NCI-H69 (cell line): ENCODE results near the gene RCN2.
A peak's percentile ranks its signal among the peaks of the same experiment; 100 is the strongest.
"Not testable (repeated sequence)": the region's sequence is repeated elsewhere in the genome, so short reads cannot be mapped to it uniquely, and the experiment has no call there.

Experiments used
- DNase-seq: peaks from one replicate; lab custom pipeline; 2025; lab: John Stamatoyannopoulos, UW

Gene RCN2

DNA sequence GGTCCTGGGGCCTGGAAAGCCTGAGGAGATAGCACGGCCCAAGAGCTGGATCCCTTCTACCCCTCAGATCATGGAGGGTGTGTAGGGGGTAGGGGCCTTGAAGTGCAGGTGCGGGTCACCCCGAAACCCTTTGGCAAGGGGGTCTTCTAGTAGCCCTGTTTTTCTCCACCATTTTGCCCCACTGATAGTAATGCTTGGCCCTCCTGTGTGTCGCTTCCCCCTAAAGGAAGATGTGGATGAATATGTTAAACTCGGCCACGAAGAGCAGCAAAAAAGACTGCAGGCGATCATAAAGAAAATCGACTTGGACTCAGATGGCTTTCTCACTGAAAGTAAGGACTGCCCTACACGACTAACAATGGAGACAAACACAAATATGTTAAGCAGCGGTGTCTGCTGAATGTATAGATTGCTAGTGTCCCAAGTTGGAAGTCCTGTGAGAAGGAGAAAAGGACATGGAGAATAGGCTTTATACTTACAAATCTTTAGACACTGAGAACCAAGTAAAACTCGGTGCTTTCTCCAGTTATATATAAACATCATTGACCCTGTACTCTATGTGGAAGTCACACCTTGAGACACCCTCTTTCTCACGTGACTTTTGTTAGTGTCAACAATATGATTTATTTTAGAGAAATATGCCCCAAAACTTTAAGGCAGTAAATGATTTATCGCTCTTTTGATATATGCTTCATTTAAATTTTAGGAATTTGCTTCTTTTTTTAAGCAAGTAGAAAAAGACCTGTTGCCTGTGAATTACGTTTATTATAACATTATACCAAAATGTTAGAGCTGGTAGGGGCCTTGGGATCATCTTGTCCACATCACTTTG is 802 bp downstream of the RCN2 start:
- DNase-seq, result peak; percentile 39

DNA sequence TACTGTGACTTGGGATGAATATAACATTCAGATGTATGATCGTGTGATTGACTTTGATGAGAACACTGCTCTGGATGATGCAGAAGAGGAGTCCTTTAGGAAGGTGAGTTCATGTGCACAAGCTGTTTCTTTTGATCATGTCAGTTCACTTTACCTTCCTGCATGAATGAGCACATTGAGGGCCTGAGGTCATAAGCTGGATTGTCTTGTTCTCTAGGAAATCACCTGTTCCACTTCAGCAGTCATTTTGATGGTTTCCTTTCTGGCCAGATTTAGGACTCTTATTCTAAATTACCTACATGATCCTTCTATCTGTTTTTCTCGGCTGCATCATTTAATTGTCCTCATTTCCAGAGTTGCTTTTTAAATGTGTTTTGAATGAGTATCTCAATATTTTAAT is 4.1 kb downstream of the RCN2 start:
- DNase-seq, result peak; percentile 11

DNA sequence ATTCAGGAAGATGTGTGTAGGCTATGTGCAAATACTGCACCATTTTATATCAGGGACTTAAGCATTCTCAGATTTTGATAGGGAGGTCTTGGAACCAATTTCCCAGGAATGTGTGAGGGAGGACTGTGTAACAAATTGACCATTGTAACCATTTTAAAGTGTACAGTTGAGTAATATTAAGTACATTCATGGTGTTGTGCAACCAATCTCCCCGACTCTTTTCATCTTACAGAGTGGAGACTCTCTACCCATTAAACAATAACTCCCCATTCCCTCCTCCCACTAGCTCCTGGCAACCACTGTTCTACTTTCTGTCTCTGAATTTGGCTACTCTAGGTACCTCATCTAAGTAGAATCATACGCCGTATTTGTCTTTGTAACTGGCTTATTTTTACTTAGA is 5.1 kb downstream of the RCN2 start:
- DNase-seq, result no peak

DNA sequence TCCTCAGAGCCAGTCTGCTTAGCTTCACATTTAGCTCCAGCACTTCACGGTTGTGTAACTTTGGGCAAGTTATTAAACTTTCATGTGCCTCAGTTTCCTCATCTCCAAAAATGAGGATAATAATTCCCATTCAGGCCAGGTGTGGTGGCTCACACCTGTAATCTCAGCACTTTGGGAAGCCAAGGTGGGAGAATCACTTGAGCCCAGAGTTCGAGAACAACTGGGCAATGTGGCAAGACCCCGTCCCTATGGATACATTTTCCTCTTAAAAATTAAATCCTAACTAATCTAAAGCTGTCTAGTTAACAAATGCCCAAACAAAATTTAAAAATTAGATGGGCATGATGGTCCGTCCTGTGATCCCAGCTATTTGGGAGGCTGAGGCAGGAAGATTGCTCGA is 7.2 kb downstream of the RCN2 start:
- DNase-seq, result no peak

DNA sequence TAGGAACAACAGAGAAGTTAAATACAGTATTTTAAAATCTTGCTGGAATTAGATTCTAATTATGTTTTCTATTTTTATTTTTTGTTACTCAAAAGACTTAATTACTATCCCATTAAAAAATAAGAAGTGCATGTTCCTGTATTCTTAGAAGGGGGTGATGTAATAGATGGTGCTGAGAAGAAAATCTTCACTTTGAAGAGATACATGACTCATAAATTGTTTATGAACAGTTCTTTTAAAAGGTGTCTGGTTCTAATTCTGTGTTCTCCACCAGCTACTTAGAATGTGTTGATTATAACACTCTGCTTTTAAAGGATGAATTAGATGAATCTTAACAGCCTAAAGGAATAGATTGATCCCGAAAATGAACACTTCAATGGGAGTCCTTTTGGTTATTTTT is 8.2 kb downstream of the RCN2 start:
- DNase-seq, result no peak

DNA sequence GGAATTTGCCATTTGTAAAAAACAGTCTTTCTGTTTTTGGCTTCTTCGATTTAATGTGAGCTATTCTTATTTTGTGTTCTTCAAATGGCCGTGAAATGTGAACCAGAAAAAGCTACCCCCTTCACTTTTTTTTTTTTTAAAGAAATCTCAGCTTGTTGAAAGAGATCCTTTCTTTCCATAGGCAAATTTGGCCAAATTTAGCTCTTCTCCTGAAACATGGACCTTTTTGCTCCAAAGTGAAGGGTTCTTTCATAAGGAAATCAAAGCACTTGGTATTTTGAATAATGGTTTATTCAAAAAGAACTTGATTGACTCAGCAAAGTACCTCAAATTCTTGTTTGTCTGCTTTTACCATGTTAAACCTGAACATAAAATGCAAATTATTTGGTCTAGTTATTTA is 10.1 kb downstream of the RCN2 start:
- no peak for DNase-seq

DNA sequence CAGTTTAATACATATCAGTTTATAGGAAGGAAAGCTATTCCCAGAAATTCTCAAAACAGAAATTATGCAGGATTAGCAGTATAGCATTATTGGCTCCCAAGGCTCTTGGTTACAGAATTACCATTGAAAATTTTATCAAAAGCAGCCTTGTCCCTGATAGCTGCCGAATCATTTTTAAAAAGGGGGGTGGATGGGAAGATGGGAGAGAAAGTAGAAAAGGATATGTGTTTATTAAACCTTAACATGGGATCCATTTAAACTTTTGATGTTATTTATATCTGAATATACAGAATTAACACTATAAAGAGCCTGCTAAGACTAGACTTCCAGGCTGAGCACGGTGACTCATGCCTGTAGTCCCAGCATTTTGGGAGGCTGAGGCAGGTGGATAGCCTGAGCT is 10.8 kb downstream of the RCN2 start:
- no peak for DNase-seq

DNA sequence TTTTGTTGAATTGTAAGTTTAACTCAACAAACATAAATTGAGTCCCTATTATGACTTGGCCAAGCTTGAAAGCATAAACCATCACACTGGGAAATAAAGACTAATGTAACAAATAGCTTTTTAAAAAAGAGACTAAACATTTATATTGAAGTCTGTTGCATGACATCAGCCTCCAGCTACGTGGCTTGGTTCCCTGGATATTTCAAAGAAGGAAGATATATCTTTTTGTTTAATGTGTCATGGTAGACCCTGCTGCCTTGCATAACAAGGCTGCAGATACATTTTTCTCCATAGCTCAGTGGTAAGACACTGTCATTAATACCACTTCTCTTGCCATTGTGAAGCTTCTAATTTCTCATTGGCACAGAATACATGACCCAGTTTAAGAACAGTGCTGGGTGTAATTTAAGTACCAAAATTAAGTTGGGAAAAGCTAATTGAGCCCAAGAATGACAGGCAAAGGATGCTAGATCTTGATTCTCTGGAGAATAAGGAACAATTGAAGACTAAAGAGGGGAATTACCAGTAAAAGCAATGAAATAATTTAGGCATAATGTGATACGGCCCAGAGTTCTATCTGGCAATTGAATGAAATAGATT is 14.0 kb downstream of the RCN2 start:
- DNase-seq, result no peak

DNA sequence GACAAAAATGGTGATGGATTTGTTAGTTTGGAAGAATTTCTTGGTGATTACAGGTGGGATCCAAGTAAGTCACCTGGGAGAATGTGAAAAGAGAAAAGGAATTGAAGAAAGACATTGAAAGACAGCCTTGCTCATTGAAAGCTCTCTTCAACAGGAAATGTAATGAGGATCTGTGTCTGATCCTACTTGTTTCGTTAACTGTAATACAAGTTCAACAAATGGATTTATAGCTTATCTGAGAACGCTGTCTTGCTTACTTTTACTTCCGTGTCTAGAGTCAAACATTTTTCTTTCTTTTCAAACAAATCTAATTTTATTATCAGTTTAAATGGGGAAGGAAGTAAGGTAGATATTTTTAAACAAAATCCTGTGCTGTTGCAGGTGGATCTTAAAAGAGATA is 15.9 kb downstream of the RCN2 start:
- DNase-seq, result no peak

DNA sequence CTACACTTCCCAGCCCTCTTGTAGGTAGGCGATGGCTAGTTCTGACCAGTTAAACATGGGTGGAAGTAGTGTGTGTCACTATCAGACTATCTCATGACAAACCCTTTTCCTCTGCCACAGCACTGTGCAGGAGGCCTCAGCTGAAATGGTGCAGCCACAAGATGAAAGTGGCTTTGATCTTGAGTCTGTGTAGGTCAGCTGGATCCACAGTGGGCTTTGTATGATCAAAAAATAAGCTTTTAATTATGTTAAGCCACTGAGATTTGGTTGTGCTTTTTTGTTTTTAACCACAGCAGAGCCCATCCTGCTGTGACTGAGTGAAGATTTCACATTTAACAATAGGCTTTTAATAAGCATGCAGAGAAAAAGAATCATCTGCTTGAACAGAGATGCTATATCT is 19.7 kb downstream of the RCN2 start:
- no peak for DNase-seq

DNA sequence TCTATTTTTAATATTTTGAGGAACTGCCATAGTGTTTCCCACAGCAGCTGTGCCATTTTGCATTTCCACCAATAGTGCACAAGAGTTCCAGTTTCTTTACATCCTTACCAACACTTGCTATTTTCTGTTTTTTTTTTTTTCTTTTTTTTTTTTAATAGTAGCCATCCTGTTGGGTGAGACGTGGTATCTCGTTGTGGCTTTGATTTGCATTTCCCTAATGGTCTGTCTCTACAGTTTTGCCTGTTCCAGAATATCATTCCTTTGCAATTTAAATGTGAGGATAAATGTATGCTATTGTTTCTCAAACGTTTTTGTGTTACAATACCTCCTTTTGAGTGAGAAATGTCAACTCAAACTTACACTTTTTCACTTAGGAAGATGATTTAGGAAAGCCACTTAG is 22.4 kb downstream of the RCN2 start:
- DNase-seq, result no peak

DNA sequence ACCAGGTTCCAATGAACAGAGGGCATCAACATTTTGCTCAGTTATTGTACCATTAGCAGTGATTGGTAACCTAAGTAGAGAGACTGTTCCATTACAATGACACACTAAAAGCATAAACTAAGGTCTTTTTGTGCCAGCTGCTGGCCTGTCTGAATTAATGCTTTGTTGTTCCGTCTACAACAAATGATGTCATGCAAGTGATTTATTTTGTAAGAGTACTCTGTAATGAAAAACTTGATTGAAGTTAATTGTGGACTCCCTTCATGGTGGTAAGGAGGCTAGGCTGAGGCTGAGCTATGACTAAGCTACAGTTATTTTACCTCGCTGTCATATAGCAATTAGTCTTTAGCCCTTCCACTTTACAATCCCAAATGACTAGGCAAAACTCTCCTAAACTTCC is 23.2 kb downstream of the RCN2 start:
- peak; percentile 57 for DNase-seq

DNA sequence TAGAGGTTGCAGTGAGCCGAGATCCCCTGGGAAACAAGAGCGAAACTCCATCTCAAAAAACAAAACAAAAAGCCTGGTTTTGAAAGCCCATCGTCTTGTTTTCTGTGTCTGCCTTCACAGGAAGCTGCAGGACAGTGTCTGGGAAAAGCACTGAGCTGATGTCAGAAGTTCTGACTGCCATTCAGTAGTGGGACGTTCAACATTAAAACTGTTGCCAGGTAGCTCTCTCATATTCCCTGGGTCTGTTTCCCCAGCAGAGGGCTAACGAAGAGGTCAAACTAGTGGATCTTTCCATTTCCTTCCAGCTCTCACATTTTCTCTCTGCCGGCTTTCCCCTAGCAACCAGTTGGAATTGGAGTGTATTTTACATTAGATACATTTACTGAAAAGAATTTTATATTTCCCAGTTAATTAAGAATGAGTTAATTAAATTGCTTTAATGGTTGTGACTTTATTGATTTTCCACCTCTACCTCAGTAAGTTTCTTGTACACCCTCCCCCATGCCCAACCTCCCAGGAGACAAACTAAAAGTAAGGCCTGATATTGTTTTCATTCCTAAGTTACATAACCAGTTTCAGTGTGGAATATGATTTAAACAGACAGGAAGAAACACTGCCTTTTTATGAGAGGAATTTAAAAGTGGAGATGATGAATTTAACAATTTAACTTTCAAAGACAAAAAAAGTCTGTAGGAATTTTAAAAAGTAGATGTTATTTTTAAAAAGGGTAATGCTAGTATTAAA is 29.9 kb downstream of the RCN2 start:
- no peak for DNase-seq

DNA sequence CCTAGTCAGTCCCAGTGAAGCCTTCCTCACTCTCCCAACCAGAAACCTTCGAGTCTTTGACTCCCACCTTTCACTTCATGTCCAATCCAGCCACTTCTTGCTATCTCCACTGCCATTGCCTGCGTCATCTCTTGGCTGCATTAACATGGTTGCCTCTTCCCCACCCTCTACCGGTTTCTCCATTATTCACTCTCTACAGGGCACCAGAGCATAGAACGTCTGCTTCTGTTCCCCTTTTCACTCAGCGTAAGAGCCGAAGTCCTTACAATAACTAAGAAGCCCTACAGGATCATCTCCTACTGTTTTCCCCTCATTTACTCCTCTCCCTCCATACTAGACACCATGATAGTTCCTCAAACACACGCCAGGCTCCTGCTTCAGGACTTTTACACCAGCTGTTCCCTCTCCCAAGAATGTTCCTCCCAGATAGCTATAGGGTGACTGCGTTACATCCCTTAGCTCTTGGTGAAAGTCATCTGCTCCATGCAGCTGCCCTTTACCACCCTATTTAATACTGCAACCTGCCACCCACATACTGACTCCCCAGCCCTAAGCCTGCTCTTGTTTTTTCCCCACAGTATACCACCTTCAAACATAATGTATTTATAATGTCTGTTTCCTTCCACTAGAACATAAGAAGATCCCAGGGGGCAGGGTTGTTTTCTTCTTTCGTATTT is 30.9 kb downstream of the RCN2 start:
- no peak for DNase-seq

DNA sequence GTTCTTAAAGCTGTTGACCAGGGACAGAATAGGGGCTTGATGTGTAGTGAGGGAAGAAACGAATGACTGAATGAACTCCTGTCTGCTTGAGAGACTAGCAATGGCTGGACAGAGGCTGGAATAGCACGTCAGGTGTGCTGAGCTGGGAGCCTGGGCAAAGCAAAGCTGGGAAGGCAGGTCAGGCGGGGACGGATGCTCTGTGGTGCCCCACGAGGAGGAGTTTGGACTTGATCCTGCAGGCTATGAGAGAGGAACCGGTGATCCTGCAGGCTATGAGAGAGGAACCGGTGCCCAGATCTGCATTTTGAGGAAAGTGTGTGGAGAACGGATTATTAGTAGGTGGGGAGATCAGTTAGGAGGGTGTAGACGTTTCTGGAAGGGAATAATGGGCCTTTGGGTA is 32.0 kb downstream of the RCN2 start:
- no peak for DNase-seq

DNA sequence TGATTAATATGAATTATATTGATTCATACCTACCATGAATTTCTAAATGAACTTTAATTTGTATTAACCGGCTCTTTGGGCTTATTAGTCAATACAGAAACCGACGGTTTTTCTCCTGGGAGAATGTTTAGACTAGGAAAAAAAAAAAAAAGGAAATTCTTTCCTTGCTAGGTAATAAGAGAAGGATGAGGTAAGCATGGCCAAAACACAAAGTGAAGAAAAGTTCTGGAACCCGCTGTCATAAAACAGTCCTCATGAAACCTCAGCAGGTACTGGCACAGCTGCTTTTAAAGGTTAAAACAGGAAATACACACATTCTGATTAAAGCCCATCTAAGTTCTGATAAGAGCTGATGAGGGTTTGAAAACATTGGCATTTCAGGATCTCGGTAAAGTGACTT is 32.6 kb downstream of the RCN2 start:
- DNase-seq, result no peak

DNA sequence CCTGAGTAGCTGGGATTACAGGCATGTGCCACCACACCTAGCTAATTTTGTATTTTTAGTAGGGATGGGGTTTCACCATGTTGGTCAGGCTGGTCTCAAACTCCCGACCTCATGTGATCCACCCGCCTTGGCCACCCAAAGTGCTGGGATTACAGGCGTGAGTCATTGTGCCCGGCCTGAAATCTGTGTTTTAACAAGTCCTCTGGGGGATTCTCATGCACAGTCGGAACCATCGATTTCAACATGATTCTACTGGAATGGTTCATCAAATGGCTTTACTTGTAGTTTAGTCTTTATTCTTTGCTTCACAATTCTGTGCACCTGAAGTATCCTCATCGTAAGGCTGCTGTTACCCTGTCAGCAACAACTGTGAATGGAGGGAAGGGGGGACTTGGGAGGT is 34.5 kb downstream of the RCN2 start:
- not testable (repeated sequence) for DNase-seq

DNA sequence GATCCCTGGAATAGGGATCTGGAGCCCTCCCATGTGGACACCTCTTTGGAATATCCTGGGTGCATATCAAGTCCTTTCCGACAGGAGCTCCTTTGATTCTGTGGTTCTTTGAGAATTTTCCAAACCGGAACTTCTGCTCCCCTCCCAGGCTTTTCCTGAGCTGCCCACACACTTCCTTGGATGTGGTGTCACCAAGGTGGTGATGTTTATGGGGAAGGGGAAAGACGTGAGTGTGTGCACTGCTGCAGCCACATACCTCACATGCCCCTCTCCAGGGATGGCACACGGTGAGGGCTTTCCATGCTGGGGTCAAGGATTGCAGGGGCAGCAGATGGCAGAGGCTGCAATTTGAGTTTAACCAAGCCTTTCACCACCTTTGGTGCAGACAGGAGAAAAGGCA is 35.5 kb downstream of the RCN2 start:
- no peak for DNase-seq

DNA sequence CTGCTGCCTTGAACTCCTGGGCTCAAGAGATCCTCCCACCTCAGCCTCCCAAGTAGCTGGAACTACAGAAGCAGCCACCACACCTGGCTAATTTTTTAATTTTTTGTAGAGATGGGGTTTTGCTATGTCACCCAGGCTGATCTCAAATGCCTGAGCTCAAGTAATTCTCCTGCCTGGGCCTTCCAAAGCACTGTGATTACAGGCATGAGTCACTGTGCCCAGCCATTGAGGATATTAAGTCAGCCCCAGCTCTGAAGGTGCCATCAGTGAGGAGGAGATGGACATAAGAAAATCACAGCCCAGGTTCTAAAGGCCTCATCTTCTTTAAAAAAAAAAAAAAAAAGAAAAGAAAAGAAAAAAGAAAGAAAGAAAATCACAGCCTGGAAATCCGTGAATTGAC is 36.8 kb downstream of the RCN2 start:
- no peak for DNase-seq

DNA sequence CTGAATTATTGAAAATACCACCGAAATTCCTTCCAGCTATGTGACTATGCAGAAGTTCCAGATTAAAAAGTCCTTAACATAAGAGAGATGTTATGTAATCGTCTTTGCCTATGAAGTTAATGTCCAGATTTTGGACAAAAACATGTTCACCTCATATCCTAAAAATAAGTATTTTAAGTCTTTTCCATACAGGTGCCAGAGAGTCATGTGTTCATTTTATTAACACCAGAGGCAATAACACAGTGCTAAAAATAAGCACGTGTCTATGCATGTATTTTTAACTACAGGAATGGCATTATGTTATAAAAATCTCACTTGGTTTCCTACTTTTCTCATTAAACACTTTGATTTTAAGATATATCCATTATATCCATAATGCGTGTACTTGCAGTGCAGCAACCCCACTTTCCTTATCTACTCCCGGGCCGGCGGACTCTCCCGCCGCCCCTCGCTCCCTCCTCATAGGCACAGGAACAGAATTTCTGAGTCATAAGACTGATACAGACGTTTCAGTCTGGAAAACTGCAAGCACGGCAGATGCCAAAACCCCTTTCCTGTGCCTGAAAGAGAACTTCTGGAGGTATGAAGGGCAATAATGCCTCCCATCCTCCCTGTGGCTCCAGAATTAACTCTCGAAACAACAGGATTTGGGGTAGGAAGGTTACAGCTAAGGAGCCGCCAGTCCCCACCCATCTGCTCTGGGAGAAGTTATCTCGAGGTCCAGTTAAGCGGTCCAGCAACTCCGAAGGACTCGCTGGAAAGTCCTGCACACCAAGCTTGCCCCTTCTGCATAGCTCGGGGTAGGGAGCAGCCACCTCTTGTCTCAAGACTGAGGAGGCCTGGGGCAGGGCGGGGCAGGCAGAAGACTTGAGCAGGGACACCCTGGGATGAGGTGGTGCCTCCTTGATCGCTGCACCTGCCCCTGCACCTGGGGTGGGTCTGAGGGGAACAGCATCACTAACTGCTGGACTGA is 41.1 kb downstream of the RCN2 start:
- no peak for DNase-seq

DNA sequence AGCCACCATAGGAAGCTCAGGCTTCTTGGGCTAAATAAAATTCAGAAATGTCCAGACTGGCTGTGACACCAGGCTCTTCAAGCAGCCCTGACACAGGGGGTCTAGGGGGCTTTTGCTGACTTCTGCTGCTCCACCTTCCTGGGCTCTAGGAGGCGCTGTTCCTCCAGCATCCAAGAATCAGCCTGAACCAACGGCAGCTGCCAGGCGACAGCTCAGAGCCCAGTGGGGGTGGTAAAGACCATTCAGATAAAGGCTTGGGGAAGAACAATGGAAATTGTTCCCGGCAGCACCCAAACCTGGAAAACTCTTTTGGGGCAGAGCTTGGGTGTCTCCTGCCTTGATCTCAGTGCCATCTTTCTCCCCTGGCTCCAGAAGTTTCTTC is 41.8 kb downstream of the RCN2 start:
- DNase-seq, result peak; percentile 43

DNA sequence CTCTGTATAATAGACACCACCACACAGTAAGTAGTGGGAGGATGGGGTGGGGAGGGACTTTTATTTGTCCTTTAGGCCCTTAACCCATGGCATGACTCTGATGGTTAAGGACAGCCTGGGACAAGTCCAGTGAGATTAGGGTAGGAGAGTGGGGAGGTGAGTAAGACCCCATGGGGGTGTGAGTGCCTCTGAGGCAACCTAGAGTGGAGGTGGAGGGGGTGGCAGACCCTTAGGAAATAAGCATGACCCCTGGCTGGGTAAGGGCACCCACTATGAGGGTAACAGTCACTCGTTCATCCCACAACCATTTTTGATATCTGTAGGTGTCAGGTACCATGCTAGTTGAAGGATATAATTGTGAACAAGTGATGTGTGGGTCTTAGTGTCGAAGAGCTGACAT is 42.4 kb downstream of the RCN2 start:
- no peak for DNase-seq
